22Rv1 (cell line): ENCODE measurements around the gene PLEKHJ1.

ENCODE experiments used
- H3K27ac ChIP-seq: fragments of 450-650 bp; 2 replicates; pipeline ENCODE4 v1.5.1; 2017
- ZFX ChIP-seq: fragments of 450-650 bp; IDR thresholded peaks from 2 replicates; pipeline ENCODE4 v1.6.1; 2017; ENCODE audit warnings: antibody characterized with exemption, borderline replicate concordance
- TF ChIP-seq, protein P1 (sequence below): fragments of 450-650 bp; IDR thresholded peaks from 2 replicates; pipeline ENCODE4 v1.5.1; 2017; ENCODE audit warnings: mild to moderate bottlenecking

Gene PLEKHJ1

DNA sequence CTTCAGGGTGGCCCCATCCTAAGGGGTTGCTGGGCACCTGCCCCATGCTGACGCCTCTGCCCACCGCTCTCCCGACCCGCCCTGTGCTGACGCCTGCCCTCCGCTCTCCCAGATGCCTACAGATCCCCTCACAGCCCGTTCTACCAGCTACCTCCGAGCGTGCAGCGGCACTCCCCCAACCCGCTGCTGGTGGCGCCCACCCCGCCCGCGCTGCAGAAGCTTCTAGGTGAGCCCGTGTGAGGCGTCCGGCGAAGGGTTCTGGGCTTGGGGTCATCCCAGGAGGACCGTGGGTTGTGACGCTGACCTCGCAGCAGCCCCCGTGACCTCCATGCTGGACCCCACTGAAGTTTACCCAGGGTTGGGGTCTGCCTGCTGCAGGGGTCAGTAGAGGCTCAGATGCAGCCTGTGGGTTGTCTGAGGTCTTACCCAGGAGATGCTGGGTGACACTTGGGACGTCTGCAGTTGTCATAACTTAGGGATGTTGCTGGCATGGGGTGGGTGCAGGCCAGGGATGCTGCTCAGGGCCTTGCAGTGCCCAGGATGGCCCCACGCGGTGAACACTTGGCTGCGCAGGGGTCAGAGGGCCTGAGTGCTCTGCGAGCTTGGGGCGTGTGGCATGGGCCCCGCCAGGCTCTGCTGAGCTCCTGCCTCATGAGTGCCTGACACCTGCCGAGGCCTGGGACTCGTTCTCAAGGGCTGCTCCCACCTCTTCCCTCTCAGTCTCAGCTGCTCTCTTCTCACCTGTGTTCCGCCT, 25.0 kb downstream of the PLEKHJ1 start:
- no peak for TF ChIP-seq ZFX
- TF ChIP-seq, protein P1, sequence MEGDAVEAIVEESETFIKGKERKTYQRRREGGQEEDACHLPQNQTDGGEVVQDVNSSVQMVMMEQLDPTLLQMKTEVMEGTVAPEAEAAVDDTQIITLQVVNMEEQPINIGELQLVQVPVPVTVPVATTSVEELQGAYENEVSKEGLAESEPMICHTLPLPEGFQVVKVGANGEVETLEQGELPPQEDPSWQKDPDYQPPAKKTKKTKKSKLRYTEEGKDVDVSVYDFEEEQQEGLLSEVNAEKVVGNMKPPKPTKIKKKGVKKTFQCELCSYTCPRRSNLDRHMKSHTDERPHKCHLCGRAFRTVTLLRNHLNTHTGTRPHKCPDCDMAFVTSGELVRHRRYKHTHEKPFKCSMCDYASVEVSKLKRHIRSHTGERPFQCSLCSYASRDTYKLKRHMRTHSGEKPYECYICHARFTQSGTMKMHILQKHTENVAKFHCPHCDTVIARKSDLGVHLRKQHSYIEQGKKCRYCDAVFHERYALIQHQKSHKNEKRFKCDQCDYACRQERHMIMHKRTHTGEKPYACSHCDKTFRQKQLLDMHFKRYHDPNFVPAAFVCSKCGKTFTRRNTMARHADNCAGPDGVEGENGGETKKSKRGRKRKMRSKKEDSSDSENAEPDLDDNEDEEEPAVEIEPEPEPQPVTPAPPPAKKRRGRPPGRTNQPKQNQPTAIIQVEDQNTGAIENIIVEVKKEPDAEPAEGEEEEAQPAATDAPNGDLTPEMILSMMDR = no peak
- H3K27ac ChIP-seq = no peak overlapping the region

DNA sequence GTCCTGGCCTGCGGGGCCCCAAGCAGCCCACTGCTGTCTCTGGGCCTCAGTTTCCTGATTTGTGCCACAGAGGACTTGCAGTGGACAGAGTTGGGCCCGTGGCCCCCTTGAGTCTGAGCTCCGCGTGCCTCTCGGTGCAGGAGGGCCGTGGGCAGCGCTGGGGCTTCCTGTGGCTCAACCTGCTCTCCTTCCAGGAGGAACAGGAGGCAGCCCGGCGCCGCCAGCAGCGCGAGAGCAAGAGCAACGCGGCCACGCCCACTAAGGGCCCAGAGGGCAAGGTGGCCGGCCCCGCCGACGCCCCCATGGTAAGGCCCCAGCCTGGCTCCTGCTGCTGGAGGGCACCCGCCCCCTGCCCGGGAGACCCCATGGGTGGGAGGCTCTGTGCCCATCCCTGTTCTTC, 25.9 kb downstream of the PLEKHJ1 start:
- no peak for TF ChIP-seq ZFX
- TF ChIP-seq, protein P1 = no peak
- no peak overlapping the region for H3K27ac ChIP-seq

DNA sequence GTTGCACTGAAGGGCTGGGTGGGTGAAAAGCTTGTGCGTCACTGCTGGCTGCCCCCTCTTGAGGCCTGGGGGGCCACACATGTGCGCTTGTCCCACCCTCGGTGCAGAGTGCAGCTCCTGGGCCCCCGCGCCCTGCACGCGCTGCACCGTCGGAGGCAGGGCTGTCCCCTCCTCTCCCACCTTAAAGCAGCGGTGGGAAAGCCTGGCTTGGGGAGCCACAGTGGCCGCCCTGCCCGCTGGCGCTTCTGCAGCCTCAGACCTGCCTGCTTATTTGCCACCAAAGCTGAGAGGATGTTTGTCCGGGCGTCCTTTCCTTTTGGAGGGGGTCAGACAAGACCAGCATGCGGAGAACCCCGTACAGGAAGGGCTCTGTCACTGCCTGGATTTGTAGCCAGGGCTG, 26.7 kb downstream of the PLEKHJ1 start:
- TF ChIP-seq, protein P1 = no peak
- no peak for TF ChIP-seq ZFX
- H3K27ac ChIP-seq = no peak overlapping the region

DNA sequence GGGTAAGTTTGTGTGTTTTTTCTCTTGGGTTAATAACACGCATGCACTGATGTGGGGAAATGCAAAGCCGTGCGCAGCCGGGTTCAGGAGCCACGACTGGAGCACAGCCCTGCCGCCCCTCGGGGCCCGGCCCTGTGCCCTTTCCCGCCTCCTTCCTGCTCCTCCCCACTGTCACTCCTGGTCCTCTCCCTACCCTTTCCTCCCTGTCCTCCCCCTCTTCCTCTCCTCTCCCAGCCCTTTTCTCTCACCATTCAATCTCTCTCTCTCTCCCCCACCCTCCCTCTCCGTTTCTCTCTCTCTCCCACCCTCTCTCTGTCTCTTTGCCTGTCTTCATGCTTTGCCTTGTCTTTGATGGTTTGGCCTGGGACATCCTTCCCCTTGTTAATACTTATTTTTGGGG, 27.2 kb downstream of the PLEKHJ1 start:
- no peak overlapping the region for H3K27ac ChIP-seq
- no peak for TF ChIP-seq ZFX
- TF ChIP-seq, protein P1 = no peak

DNA sequence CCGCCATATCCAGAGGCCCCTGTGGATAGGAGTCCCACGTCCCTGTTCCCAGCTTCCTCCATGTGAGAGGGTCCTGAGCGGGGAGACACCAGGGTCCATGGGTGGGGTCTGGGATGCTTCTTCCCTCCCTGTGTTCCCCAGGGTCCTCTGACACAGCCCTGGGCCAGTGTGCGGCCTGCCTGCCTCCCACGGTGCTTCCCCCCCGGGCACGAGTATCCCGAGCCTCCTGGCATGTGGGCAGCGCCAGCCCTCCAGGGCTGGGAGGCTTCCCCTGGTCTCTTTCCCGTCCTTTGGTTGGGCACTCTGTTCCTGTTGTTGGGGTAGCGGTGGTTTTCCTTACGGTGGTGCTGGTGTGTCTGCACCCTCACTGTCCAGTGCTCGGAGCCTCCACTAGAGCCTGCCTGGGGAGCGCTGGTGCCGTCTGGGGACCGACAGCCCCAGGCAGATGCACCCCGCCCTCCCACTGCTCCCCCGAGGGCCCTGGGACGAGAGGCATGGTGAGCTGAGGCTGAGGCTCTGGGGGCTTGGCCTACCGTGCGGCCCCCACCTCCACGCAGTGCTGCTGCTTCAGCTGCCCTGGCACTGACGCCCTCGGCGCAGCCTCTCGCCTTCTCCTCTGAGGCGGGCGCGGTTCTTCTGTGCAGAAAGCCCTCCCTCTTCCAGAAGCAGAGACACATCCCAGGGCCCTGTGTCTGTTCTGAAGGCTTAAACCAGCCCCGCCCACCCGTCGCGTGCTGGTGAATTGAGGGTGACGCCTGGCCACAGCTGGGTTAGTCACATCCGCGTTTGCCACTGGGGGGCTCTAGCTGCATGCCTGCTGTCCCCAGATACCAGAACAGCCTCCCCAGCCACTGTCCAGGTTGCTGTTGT, 27.9 kb downstream of the PLEKHJ1 start:
- TF ChIP-seq ZFX = no peak
- TF ChIP-seq, protein P1 = no peak
- H3K27ac ChIP-seq = no peak overlapping the region

DNA sequence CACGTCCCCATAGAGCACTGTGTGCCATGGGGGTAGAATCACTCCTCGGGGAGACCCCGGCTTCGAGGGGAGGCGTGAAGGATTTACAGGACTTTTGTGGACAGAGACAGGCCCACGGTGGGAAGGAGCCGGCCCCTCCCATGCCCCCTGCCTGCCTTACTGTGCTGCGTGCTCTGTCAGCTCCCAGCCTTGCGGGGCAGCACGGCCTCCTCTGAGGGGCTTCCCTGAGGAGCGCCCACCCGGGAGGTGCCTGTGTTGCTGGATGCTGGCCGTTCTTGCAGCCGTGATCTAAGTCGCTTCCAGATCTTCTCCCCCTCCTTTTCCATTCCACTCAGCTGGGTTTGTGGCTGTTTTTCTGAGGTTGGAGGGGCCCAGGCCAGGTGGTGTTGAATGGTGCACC, 29.1 kb downstream of the PLEKHJ1 start:
- TF ChIP-seq ZFX = no peak
- TF ChIP-seq, protein P1 = no peak
- H3K27ac ChIP-seq = no peak overlapping the region

DNA sequence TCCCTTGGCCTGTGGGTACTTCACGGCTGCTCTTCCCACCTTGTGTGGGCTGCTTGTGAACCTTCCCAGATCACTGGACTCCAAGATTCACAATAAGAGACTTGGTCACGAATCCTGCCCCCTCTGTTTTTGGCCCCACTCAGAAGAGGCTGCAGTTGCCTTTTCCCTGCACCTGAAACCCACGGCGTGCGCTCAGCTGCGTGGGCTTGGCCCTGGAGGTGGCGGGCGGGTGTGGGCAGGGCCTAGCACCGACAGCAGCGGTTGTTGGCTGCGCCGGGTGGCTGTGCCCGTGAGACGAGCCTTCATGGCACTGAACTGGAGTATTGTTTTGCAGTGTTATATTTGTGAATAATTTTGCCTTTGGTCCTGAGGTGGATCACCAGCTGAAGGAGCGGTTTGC, 33.8 kb downstream of the PLEKHJ1 start:
- no peak for TF ChIP-seq ZFX
- TF ChIP-seq, protein P1 = no peak
- no peak overlapping the region for H3K27ac ChIP-seq
